PC-3 (cell line): ENCODE measurements around the gene PITX2. TPM values are rescaled to one million over a fixed set of nuclear protein-coding genes. Genes with fewer than 3 reads are reported as not detected.
A peak's percentile ranks its signal among the peaks of the same experiment; 100 is the strongest.

Experiments
- ATAC-seq: fragments of 200-7000 bp; cut with Tn5 transposase; 2 replicates; pipeline ENCODE4 v1.9.1; 2020; ENCODE audit warnings: mild to moderate bottlenecking, moderate library complexity
- BruUV-seq: library from RNA; stranded (reverse); fragments of 400-500 nt; replicated peaks from 2 replicates; lab custom pipeline; 2021; lab: Mats Ljungman, UMichigan
- CTCF ChIA-PET: fragments of 300-600 bp; sonication (Branson Sonifier 250); formaldehyde crosslinking; loops from one replicate; lab custom pipeline; 2022; ENCODE audit warnings: antibody characterized with exemption; lab: Charles Lee
- POLR2A ChIA-PET: fragments of 300-600 bp; sonication (Branson Sonifier 250); formaldehyde crosslinking; loops from one replicate; lab custom pipeline; 2022; ENCODE audit warnings: antibody characterized with exemption; ENCODE audit not compliant: unreplicated experiment; lab: Charles Lee
- DNase-seq: peaks from one replicate; pipeline ENCODE4 v3.0.0-alpha.2; 2015
- H2AFZ ChIP-seq: fragments of 300-600 bp; sonication (generic); 2 replicates; pipeline ENCODE4 v1.6.0; 2016; ENCODE audit warnings: antibody characterized with exemption, low read length
- H3F3A ChIP-seq: fragments of 300-600 bp; sonication (generic); one replicate; pipeline ENCODE4 v1.6.0; 2017; ENCODE audit warnings: antibody characterized with exemption, low read length, control low read depth, mild to moderate bottlenecking; ENCODE audit not compliant: unreplicated experiment
- H3K27ac ChIP-seq: fragments of 300-600 bp; sonication (generic); 2 replicates; pipeline ENCODE4 v1.5.1; 2016; ENCODE audit warnings: mild to moderate bottlenecking, low read length
- H3K27me3 ChIP-seq: fragments of 300-600 bp; sonication (generic); 2 replicates; pipeline ENCODE4 v1.6.1; 2016; ENCODE audit warnings: low read length, mixed read lengths
- H3K36me3 ChIP-seq: fragments of 300-600 bp; sonication (generic); 2 replicates; pipeline ENCODE4 v1.6.1; 2016; ENCODE audit warnings: low read depth, mixed run types, low read length, mixed read lengths
- H3K4me1 ChIP-seq: fragments of 300-600 bp; sonication (generic); 2 replicates; pipeline ENCODE4 v1.5.1; 2016; ENCODE audit warnings: low read length; ENCODE audit not compliant: insufficient read depth
- H3K4me2 ChIP-seq: fragments of 300-600 bp; sonication (generic); 2 replicates; pipeline ENCODE4 v1.6.0; 2016; ENCODE audit warnings: low read length
- H3K4me3 ChIP-seq: fragments of 300-600 bp; sonication (generic); 2 replicates; pipeline ENCODE4 v1.5.1; 2016; ENCODE audit warnings: mild to moderate bottlenecking, low read length, mixed read lengths
- H3K79me2 ChIP-seq: fragments of 300-600 bp; sonication (generic); 2 replicates; pipeline ENCODE4 v1.6.1; 2017; ENCODE audit warnings: low read length, mixed read lengths
- H3K9ac ChIP-seq: fragments of 300-600 bp; sonication (generic); 2 replicates; pipeline ENCODE4 v1.6.0; 2016; ENCODE audit warnings: mild to moderate bottlenecking, low read length
- H3K9me2 ChIP-seq: fragments of 300-600 bp; sonication (generic); replicated peaks from 2 replicates; pipeline ENCODE4 v1.6.1; 2016; ENCODE audit warnings: mixed run types, low read length, mixed read lengths
- H3K9me3 ChIP-seq: fragments of 300-600 bp; sonication (generic); 2 replicates; pipeline ENCODE4 v1.6.1; 2016; ENCODE audit warnings: low read length, mixed read lengths
- H4K20me1 ChIP-seq: fragments of 300-600 bp; sonication (generic); 2 replicates; pipeline ENCODE4 v1.6.1; 2016; ENCODE audit warnings: low read length, mixed read lengths
- CTCF ChIP-seq: fragments of 300-600 bp; sonication (generic); conservative IDR thresholded peaks from 2 replicates; pipeline ENCODE4 v1.5.1; 2017; ENCODE audit warnings: antibody characterized with exemption, low read depth, mild to moderate bottlenecking, low read length
- EZH2 ChIP-seq: fragments of 300-600 bp; sonication (generic); IDR thresholded peaks from one replicate; pipeline ENCODE4 v1.6.1; 2017; ENCODE audit warnings: antibody characterized with exemption, mild to moderate bottlenecking, low read length; ENCODE audit not compliant: unreplicated experiment
- EZH2phosphoT487 ChIP-seq: fragments of 300-600 bp; sonication (generic); IDR thresholded peaks from 2 replicates; pipeline ENCODE4 v1.6.1; 2018; ENCODE audit warnings: mild to moderate bottlenecking, antibody characterized with exemption, low read length, borderline replicate concordance
- intact Hi-C: fragments of 100-400 bp; cut with micrococcal nuclease; formaldehyde crosslinking; loops from 2 replicates; pipeline ENCODE4 v1.9.0; 2023
- total RNA-seq: library from RNA; depleted of rRNA; stranded (reverse); fragments of >200 nt; gene quantifications from 2 replicates; pipeline ENCODE4 v1.2.3, GENCODE V29; 2014

PITX2 gene
- total RNA-seq, 1 experiment from 2014 or later, result 0.55 TPM

DNA sequence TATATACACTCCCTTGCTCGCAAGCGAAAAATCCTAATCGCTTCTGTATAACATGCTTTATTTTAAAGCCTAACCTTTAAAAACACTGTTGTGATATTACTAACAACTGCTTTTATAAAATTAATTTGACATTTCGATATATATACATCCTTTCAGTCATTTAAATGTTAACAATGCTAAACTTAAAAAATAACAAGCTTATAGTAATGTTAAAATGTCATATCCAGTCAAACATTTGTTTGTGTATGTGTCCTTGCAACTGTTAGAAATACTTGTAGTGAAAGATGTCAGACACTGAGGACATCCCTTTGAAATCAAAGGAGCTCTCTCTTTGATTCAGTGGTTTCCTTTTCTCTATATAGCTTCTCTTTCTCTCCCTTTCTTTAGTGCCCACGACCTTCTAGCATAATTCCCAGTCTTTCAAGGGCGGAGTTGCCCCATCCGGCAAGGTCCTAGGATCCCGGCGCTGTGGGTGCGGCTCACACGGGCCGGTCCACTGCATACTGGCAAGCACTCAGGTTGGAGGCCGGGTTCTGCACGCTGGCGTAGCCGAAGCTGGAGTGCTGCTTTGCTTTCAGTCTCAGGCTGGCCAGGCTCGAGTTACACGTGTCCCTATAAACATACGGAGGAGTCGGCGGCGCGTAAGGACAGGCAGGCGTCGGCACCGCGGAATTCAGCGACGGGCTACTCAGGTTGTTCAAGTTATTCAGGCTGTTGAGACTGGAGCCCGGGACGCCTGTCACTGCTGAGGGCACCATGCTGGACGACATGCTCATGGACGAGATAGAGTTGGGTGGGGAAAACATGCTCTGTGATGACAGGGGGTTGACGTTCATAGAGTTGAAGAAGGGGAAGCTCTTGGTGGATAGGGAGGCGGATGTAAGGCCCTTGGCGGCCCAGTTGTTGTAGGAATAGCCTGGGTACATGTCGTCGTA lies 5.0 kb downstream of the PITX2 start:
- ChIA-PET CTCF (no interaction called here), POLR2A (no interaction called here)
- peak overlapping the region; percentile 54 for H3K4me3 ChIP-seq
- no peaks in the 10 kb centered on the region for H3K9me2 ChIP-seq
- H3K27me3 ChIP-seq, result peaks cover 62% of the 10 kb centered on the region
- intact Hi-C loops, result no loop called here
- DNase-seq, result peak; percentile 54
- H2AFZ ChIP-seq, result peak overlapping the region; percentile 61
- peak overlapping the region; percentile 72 for H3K4me2 ChIP-seq
- no peaks in the 10 kb centered on the region for H4K20me1 ChIP-seq
- H3K9ac ChIP-seq, result no peak overlapping the region
- H3F3A ChIP-seq, result no peaks in the 10 kb centered on the region
- H3K36me3 ChIP-seq, result no peaks in the 10 kb centered on the region
- TF ChIP-seq EZH2phosphoT487 (no peak), EZH2 (no peak), CTCF (no peak)
- no peaks in the 10 kb centered on the region for H3K79me2 ChIP-seq
- no peaks in the 10 kb centered on the region; the same call in 1 of the 2 replicates for H3K4me1 ChIP-seq
- no TSS peak for BruUV-seq
- no peak overlapping the region for H3K27ac ChIP-seq
- H3K9me3 ChIP-seq, result no peaks in the 10 kb centered on the region
- peak; percentile 43 for ATAC-seq

GRCh38 chr4:110617075-110617640 lies 5.7 kb downstream of the PITX2 start:
- H3K9ac ChIP-seq, result no peak overlapping the region
- CTCF ChIA-PET, result no interaction called here
- POLR2A ChIA-PET, result no interaction called here
- H3K36me3 ChIP-seq, result no peaks in the 10 kb centered on the region
- BruUV-seq, result no TSS peak
- no peaks in the 10 kb centered on the region for H4K20me1 ChIP-seq
- no peak overlapping the region for H3K4me3 ChIP-seq
- DNase-seq, result no peak
- TF ChIP-seq EZH2 (no peak), EZH2phosphoT487 (no peak), CTCF (no peak)
- no peak overlapping the region for H3K27ac ChIP-seq
- no peak overlapping the region for H2AFZ ChIP-seq
- no peaks in the 10 kb centered on the region for H3F3A ChIP-seq
- no peak overlapping the region for H3K4me2 ChIP-seq
- H3K27me3 ChIP-seq, result peaks cover 69% of the 10 kb centered on the region
- no peak for ATAC-seq
- no peaks in the 10 kb centered on the region for H3K9me3 ChIP-seq
- no peaks in the 10 kb centered on the region for H3K79me2 ChIP-seq
- intact Hi-C loops, result no loop called here
- H3K4me1 ChIP-seq, result no peaks in the 10 kb centered on the region; the same call in 1 of the 2 replicates
- no peaks in the 10 kb centered on the region for H3K9me2 ChIP-seq
